ENCODE measurements around the gene GPHN. TPM values are rescaled to one million over a fixed set of nuclear protein-coding genes. Genes with fewer than 3 reads are reported as not detected.

Gene GPHN
- total and polyA plus RNA-seq, 8 donors = 15.7 to 98.7 (median 35.7) TPM

DNA sequence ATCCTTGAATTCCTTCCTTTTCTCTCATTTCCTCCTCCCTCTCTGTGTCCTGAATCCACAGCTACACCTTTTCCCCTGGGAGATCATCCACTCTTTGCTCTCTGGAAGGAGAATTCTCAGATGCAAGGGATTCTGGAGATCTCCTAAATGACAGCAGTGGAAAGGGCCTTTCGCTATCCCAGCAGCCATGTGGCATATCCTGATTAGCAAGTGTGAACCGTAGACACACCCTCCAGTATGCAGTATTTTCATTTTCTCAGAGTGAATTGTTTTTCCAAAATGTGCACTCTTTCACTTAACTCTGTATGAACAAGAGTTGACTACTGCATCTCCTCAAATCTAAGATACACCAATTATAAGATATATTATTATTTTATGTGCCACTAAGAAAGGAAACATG lies 687.3 kb downstream of the GPHN start:
- intact Hi-C loops (cut with DNase I; ENCODE audit: low total_unique reads) = no loop called here
- Histone ChIP-seq H3K36me3 (no peaks in the 10 kb centered on the region), H3K4me3 (no peak overlapping the region), H3K27me3 (no peaks in the 10 kb centered on the region), H3K9me3 (no peaks in the 10 kb centered on the region), H3K27ac (no peak overlapping the region), H3K4me1 (no peaks in the 10 kb centered on the region)
- WGBS, 5 donors = 56 to 92% (median 74%) methylated on average over 2 of the region's 2 CpGs
- no peak for DNase-seq
- TF ChIP-seq POLR2A (IDR thresholded peaks at IDR 0.05) (no peak), EP300 (IDR thresholded peaks at IDR 0.05) (no peak)

DNA sequence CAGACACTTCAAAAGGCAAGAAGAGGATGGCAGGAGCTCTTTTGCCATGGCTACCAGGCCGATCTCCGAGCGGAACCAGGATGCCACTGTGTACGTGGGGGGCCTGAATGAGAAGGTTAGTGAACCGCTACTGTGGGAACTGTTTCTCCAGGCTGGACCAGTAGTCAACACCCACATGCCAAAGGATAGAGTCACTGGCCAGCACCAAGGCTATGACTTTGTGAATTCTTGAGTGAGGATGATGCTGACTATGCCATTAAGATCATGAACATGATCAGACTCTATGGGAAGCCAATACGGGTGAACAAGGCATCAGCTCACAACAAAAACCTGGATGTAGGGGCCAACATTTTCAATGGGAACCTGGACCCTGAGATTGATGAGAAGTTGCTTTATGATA lies 691.1 kb downstream of the GPHN start:
- WGBS, 5 donors = 92 to 95% (median 94%) methylated on average over 6 of the region's 6 CpGs
- no peak for DNase-seq
- no peak for TF ChIP-seq POLR2AphosphoS5 (IDR thresholded peaks at IDR 0.05)
- TF ChIP-seq POLR2A (IDR thresholded peaks at IDR 0.05) = no peak
- no peak for TF ChIP-seq EP300 (IDR thresholded peaks at IDR 0.05)
- TF ChIP-seq, protein P1, sequence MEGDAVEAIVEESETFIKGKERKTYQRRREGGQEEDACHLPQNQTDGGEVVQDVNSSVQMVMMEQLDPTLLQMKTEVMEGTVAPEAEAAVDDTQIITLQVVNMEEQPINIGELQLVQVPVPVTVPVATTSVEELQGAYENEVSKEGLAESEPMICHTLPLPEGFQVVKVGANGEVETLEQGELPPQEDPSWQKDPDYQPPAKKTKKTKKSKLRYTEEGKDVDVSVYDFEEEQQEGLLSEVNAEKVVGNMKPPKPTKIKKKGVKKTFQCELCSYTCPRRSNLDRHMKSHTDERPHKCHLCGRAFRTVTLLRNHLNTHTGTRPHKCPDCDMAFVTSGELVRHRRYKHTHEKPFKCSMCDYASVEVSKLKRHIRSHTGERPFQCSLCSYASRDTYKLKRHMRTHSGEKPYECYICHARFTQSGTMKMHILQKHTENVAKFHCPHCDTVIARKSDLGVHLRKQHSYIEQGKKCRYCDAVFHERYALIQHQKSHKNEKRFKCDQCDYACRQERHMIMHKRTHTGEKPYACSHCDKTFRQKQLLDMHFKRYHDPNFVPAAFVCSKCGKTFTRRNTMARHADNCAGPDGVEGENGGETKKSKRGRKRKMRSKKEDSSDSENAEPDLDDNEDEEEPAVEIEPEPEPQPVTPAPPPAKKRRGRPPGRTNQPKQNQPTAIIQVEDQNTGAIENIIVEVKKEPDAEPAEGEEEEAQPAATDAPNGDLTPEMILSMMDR (IDR thresholded peaks at IDR 0.05) = no peak
- Histone ChIP-seq H3K27ac (no peak overlapping the region), H3K4me3 (no peak overlapping the region), H3K4me1 (no peaks in the 10 kb centered on the region), H3K9me3 (no peaks in the 10 kb centered on the region), H3K27me3 (no peaks in the 10 kb centered on the region), H3K36me3 (no peaks in the 10 kb centered on the region)
- intact Hi-C loops (cut with DNase I; ENCODE audit: low total_unique reads) = no loop called here

DNA sequence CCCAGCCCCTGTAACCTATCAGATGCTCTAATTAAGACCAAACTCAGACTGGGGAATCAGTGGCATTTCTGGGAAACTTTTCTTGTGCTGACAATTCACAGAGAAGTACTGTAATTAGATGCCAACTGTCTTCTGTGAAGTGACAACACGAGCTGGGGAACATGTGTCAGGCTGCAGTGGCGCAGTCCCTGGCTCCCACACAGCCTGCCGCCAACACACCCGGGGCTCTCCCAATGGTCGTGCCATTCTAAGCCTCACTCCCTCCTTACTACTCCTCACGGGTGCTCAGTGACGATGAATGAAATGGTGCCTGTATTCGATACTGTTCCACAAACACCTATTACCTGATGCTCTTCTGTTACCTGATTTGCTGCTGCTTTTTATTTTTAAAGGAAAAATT lies 699.9 kb downstream of the GPHN start:
- WGBS, 5 donors = 88 to 94% (median 91%) methylated on average over 8 of the region's 8 CpGs
- intact Hi-C loops (cut with DNase I; ENCODE audit: low total_unique reads) = no loop called here

DNA sequence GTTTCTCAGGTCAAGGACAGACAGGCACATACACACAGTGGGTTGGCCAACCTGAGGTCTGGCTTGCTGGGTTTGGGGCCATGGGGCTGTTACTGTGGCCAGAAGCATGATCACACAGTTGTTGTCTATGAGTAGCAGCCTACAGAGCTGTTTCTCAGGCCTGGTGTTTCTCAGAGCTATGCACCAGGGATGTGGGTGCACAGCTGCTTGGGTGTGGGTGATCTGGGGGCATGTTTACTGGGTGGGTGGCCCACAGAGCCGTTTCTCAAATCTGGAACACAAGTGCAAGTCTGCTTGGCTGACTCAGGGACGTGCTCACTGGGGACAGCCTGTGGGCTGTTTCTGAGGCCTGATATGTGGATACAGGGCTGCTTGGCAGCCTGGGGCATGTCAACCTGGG lies 710.2 kb downstream of the GPHN start:
- 40 to 75% (median 68%) methylated on average over 1 to 2 of the region's 2 CpGs for WGBS, 5 donors
- Histone ChIP-seq H3K9me3 (no peaks in the 10 kb centered on the region), H3K36me3 (no peaks in the 10 kb centered on the region), H3K4me3 (no peak overlapping the region), H3K4me1 (no peaks in the 10 kb centered on the region), H3K27me3 (no peaks in the 10 kb centered on the region), H3K27ac (no peak overlapping the region)
- TF ChIP-seq POLR2A (IDR thresholded peaks at IDR 0.05) = no peak
- TF ChIP-seq, protein P1 (IDR thresholded peaks at IDR 0.05) = no peak
- no peak for TF ChIP-seq POLR2AphosphoS5 (IDR thresholded peaks at IDR 0.05)
- no peak for TF ChIP-seq EP300 (IDR thresholded peaks at IDR 0.05)
- intact Hi-C loops (cut with DNase I; ENCODE audit: low total_unique reads) = no loop called here
- no peak for DNase-seq

More for the DNA sequence above, 699.9 kb downstream of the GPHN start:
- no peak overlapping the region for H3K27ac ChIP-seq
- H3K4me3 ChIP-seq = no peak overlapping the region
- no peaks in the 10 kb centered on the region for H3K4me1 ChIP-seq
- H3K36me3 ChIP-seq = no peaks in the 10 kb centered on the region
- H3K27me3 ChIP-seq = no peaks in the 10 kb centered on the region
- no peak for DNase-seq
- no peaks in the 10 kb centered on the region for H3K9me3 ChIP-seq
- TF ChIP-seq, protein P1 (IDR thresholded peaks at IDR 0.05) = no peak
- TF ChIP-seq POLR2AphosphoS5 (IDR thresholded peaks at IDR 0.05) = no peak
- no peak for TF ChIP-seq EP300 (IDR thresholded peaks at IDR 0.05)
- TF ChIP-seq POLR2A (IDR thresholded peaks at IDR 0.05) = no peak

DNA sequence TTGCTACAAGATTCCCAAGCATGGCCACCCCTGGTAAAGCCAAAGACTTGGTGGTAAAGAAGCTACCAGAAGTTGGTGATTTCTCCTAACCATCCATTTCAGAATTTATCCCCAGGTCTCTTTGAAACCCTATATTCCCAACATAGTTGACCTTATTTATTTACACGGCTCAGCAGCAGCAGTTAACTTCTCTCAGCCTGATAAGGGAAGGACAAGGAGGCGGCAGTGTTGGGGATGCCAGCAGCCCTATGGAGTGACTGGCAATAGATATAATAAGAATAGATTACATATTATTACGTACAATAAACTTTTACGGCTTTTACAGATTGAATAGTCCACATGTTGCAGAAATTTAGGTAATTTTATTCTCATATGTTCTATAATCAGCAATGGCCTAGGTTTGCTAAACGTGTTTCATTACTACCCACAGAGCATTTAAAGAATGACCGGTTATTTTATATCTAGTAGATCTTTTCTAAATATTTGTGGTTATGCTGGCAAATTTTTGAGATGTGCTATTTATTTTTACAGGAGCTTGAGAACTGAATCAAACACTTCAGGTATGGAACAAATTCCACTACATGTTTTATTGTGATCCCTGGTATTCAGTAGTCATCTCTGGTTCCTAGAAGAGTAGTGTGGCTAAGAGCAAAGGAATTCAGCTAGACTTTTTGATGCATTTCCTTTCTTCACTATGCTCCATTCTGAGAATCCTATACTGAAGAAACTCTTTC lies 713.5 kb downstream of the GPHN start:
- no peaks in the 10 kb centered on the region for H3K27me3 ChIP-seq
- H3K36me3 ChIP-seq = no peaks in the 10 kb centered on the region
- no peak for DNase-seq
- WGBS, 5 donors = 40 to 71% (median 50%) methylated on average over 6 of the region's 6 CpGs
- H3K4me1 ChIP-seq = no peaks in the 10 kb centered on the region
- intact Hi-C loops (cut with DNase I; ENCODE audit: low total_unique reads) = no loop called here
- no peak overlapping the region for H3K27ac ChIP-seq
- no peak overlapping the region for H3K4me3 ChIP-seq
- H3K9me3 ChIP-seq = no peaks in the 10 kb centered on the region
- no peak for TF ChIP-seq EP300 (IDR thresholded peaks at IDR 0.05)
- TF ChIP-seq POLR2A (IDR thresholded peaks at IDR 0.05) = no peak
- TF ChIP-seq, protein P1 (IDR thresholded peaks at IDR 0.05) = no peak
- TF ChIP-seq POLR2AphosphoS5 (IDR thresholded peaks at IDR 0.05) = no peak
